ENCODE data around the gene MYH11.
"Not testable (repeated sequence)": the region's sequence is repeated elsewhere in the genome, so short reads cannot be mapped to it uniquely, and the experiment has no call there.

MYH11 gene

DNA sequence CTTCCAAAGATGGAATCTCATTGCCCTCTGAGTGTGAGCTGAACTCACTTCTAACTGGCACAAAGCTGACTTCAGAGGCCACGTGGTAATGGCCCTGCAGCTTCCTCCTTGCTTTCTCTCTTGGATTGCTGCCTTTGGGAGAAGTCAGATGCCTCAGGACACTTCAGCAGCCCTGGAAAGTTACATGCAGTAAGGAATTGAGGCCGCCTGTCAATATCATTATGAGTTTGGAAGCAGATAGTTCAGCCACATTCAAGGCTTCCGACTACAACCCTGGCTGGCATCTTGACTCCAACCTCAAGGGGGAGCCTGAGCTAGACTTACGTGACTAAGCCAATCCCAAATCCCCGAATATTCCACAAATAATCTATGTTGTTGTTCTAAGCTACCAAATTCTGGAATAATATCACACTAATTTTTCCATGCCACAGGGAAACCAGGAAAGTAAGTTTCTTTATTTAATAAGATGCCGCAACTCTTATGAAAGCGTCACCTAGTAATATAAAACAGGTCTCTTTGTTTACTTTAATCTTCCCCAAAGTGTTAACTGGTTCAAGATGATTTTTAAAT is 18.0 kb upstream of the MYH11 start:
- no peak for DNase-seq

DNA sequence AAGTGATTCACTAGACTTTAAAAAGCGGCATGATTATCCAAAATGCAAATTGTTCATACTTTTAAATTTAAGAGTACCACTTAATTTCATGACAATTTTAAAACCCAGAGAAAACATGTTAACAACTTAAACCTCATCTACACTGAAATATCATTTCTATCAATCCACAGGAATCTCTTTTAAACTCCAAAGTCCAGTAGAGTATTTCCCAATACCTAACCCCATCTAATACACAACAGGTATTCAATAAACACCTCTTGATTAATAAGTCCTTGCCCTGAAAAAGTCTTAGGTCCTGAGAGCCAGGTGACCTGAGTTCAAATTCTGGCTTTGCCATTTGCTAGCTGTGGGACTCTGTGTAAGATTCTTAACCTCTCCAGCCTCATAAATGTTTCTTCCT is 16.9 kb upstream of the MYH11 start:
- DNase-seq, result no peak

DNA sequence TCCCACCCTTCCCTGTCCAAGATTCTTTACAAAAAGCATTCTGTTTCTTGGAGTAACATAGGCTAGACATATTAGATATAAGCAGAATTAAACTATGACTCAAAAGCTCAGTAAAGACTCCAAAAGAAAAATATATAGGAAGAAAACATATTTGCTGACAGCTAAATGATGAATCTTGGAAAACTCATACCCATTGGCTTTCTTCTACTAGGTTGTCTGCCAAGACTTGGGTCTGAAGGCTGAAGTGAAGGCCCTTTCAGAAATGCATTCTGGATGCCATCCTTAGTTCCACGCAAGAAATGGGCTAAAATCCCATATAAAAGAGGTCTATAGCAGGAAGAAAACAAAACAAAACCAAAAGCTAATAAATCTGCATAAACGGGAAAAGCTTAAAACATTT is 16.5 kb upstream of the MYH11 start:
- DNase-seq, result no peak

DNA sequence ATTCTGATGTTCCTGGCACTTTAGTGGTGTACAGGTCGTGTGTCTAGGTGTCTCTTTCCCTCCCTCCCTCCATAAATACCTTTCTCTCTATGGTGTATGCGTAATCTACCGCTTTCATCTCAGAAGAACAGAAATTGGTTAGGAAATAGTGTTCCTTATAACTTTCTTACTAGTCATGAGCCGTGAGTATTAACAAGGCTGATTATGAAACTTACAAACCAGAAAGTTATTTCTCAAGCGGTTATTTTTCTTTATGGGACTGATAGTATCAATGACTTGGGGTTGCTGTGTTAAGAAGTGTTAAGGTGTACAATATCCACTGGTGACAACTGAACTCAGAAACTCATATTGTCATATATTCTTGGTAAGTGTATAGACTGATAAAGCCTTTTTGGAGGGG is 13.2 kb upstream of the MYH11 start:
- no peak for DNase-seq

DNA sequence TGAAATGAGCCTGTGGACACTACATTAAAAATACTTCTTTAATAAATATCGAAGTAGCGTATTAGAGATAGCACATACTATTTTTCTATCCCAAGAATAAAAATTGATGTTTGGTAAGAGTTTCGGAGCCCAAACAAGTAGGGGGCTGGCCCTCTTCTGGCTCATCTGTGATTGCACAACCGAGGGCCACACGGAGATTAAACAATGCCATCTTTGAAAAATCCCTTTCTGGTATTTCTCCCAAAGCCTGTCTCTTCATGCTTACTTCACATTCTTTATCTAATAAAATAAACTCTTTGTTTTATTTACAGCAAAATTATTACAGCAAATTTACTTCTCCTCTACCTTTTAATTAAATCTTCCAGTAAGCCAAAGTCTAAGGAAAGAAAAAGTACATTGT is 9.6 kb upstream of the MYH11 start:
- no peak for DNase-seq

DNA sequence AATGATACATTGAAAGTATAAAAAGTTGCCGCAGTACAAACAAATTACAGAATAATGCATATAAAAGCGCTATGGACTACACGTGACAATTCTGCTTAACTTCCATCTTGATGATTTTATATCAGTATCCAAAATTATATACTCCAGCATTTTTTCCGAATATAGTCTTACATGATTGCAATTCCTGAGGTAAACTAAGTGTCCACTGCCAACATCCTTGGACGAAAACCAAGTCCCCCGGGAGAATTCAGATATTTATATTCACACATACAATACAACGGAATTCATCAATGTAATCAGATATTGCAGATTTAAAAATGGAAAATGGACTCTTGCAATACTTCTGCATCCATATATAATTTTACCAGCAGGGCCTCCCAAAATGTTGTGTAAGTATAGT is 8.9 kb upstream of the MYH11 start:
- DNase-seq, result no peak

DNA sequence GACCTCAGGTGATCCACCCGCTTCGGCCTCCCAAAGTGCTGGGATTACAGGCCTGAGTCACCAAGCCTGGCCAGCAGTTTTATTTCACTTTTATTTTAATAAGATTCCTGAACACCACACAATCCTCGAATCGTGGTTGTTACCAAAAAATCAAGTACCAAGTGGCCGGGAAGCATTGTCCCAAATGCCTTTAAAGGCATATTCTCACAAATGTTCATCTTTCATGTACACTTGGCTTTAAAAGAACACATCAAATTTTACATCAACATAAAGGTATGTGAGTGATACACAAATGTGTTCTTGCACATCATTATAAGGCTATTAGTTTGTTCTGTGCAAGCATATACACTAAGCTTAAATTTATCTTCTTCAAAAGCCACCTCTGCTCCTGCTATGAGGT is 8.1 kb upstream of the MYH11 start:
- DNase-seq, result no peak

DNA sequence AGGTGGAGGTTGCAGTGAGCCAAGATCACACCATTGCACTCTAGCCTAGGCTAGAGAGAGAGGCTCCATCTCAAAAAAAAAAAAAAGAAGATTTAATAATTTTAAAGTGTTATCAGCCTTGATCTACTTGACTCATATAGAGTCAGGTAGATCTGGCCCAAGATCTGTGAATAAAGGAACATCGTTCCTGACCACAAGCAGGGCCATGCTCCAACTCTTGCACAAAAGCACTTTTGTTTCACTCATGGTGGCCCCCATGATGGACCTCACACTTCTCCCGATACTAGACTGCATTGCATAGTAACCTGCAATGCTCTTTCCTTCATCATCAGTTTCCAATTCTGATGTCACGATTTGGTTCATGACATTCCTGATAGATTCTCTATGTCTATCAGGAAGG is 5.2 kb upstream of the MYH11 start:
- DNase-seq, result no peak

DNA sequence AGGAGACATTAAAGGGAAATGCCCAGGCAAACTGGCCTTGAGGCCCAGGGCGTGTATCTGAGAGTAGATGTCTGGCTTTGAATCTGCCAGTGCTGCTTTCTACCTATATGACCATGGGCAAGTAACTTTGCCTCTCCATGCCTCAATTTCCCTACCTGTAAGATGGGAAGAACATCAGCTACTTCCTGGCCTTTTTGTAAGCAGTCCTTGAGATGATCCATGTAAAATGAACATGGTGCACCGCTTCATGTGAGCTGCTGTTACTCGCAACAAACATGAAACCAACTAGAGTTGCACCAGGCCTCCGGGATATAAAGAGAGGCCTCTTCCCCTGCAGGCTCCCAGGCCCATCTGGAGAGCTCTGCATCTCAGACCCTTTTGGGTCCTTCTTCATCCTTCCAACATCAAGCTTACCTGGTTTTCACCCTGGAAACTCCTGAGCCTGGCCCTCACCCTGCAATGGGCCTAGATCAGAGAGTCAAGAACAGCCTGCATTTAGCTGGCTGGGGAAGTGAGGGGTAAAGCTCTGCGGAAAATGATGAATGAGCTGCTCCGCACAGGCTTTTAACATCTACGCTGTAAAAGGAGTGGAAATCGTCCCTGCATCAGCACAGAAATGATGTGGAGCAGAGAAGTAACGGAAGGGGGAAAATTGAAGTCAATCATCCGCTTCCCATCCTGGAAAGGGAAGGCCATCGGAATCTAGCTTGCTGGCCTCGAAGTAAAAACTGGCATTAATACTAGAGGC is 2.3 kb upstream of the MYH11 start:
- DNase-seq, result no peak

DNA sequence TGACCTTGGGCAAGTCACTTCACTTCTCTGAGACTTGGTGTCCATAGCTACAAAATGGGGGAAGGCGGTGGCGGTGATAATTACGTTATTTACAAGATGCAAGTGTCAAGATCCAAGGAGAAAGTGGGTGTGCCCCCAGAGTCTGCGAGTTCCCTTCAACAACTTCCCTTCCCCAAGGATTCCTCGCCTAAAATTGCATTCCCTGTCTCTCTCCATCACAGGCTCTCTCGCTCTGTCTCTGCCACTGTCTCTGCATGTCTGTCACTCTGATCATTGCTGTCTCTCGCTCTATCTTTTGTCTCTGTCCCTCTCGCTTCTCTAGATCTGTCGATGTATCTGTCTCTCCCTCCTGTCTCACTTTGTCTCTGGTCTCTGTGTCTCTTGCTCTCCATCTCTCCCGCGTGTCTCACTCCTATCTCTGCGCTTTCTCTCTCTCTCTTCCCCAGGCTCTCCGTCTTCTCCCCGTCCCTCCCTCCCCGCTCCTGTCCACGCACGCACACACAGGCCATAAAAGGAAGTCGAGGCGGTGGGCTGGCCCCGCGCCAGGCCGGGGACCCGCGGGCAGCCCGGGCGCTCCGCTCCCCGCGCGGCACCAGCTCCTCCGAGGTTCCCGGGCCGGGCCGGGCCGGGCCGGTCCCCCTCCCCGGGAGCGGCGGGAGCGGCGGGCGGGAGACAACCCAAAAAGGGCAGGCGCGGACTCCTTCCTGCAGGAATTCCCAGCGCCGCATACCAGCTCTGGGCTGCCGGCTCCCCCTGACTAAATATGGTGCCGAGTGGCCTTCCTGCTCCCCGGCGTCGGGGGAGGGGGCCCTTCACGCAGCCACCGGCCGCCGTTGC is 1.1 kb upstream of the MYH11 start:
- DNase-seq, result no peak

DNA sequence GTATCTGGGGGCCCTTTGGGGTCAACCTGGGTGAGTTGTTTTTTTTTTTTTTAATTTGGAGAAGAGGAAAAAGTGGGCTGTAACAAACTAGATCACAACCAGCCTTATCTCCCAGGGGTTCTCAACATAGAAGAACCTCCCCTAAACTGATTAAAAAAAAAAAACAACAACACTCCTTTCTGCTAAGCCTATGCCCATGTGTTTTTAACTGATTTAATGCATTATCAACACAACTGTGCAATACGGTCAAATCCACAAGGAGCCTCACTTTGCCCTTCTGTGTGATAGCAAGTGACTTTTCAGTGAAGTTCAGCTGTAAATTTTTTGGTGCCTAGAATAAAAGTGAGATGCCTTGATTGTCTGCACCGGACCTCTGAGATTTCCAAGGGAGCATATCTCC is 646 bp downstream of the MYH11 start:
- no peak for DNase-seq

DNA sequence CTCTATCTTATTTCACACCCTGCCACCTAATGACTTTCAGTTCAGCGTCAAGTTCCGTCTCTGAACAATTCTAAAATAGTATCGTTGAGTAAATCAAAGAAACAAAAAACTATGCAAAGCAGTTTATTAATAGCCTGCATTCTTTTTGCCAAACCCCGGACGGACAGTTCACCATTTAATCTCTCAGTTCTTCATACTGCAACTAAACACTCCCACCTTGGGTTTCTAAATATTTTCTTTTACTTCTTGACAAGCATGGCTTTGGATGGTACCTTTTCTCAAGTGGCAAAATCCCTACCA is 1.2 kb downstream of the MYH11 start:
- DNase-seq, result no peak

DNA sequence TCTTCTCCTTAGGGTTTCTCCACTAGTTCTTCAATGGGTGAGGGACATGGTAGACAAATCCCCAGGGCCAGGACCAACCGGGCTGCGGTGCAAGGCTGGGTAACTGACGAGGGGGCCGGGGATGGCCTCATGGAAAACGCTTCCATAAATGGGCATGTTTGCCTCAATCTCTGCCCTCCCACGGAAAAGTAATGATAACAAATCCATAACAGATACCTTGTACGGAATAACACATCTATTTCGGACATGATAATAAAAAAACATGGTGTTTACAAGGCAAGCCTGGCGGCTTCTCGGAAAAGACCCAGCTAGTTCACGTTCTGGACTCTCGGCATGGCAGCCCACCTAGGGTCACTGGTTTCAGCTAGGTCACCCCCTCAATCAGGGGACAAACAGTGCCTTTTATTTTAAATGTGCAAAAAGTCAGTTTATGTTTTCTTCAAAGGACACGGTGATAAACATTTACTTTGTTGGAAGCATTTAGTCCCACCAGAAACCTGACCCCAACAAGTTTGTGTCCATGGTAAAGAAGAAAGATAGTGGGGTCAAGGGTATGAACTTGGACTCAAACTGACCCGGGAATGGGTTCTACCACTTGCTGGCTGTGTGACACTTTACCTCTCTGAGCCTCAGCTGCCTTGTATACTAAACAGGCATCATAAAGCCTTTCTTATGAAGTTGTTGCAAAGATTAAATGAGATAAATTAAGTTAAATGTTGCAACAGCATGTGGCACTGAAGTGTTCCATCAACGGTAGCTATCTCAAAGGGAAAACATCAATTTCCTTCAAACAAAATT is 1.7 kb downstream of the MYH11 start:
- no peak for DNase-seq

DNA sequence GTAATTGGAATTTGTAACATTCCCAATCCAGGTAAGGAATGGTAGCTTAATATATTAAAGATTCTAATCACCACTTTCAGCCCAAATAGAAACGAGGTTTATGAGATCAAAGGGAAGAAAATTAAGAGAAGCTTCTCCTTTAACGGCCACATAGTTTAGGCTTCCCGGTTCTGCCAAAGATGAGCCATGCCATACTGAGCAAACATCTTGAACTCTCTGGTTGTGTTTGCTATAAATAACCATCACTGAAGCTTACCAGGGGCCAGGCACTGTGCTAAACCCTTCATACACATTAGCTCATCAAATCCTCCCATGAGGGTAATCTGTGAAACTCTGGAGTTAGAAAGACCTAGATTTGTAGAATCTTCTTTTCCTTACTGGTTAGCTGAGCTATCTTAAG is 2.8 kb downstream of the MYH11 start:
- DNase-seq, result no peak

DNA sequence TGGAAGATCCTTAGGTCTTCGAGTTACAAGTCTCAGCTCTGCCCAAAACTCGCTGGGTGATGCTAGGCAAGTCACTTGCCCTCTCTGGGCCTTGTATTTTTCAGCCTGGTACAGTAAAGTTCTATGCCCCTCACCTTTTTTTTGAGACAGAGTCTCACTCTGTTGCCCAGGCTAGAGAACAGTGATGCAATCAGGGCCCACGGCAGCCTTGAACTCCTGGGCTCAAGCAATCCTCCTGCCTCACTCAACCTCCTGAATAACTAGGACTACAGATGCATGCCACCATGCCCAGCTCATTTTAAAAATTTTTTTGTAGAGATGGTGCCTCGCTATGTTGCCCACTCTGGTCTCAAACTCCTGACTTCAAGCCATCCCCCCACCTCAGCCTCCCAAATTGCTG is 3.8 kb downstream of the MYH11 start:
- DNase-seq, result no peak

DNA sequence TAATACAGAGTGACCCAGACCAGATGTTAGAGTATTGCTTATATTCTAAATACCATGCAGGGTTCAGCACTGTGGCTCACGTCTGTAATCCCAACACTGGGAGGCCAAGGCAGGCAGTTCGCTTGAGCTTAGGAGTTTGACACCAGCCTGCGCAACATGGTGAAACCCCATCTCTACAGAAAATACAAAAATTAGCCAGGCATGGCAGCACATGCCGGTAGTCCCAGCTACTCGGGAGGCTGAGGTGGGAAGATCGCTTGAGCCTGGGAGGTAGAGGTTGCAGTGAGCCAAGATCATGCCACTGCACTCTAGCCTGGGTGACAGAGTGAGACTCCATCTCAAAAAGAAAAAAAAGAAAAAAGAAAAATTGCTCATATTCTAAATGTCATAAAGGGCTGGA is 6.3 kb downstream of the MYH11 start:
- not testable (repeated sequence) for DNase-seq

DNA sequence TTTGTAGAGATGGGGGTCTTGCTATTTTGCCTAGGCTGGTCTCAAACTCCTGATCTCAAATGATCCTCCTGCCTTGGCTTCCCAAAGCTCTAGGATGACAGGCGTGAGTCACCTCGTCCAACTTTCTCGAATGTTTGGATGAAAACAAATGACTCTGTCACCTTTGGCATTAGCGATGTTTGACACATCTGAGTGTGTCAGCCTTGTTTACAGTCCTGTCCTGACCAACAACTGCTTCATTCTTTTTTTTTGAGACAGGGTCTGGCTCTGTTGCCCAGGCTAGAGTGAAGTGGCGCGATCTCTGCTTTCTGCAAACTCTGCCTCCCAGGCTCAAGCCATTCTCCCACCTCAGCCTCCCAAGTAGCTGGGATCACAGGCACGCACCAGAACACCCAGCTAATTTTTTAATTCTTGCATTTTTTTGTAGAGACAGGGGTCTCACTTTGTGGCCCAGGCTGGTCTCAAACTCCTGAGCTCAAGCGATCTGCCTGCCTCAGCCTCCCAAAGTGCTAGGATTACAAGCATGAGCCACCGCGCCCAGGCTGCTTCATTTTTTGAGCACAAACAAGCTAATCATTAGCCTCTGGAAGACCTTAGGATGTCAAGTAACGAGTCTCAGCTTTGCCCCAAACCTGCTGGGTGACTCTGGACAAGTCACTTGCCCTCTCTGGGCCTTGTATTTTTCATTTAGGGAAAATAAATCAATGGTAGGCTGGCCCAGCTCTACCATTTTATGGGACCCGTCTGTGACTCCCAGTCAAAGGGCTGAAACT is 7.4 kb downstream of the MYH11 start:
- DNase-seq, result no peak

DNA sequence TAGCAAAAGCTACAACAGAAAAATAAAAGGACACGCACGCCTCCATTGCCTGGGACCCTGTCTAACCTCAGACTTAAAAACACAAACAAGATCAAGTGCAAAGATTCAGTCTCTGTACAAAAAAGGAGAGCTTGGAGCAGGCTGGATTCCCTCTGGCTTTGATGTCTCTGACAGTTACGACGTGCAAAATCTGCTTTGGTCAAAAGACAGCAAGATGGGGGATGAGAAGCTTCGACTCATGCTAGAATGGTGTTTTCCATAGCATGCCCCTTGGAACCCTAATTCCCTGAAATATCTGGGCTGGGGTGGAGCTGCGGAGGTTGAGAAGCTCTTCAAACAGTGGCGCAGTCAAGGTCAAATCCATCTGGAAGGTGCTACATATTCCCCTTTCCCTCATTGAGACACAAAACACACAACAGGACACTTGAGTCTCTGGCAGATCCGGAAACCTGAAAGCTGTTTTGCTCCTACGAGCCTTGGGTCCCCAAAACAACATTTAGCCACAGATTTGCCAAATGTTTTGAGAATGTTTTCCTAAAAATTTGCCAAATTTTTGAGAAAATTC is 9.1 kb downstream of the MYH11 start:
- no peak for DNase-seq

DNA sequence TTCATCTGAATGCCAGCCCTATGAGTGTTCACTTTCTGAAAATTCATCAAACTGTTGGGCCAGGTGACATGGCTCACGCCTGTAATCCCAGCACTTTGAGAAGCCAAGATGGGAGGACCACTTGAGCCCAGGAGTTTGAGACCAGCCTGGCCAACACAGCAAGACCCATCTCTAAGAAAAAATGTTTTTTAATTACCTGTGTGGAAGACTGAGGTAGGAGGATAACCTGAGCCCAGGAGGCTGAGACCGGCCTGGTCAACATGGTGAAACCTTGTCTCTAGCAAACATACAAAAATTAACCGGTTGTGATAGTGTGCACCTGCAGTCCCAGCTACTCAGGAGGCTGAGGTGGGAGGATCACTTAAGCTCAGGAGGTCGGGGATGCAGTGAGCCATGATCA is 10.3 kb downstream of the MYH11 start:
- DNase-seq, result no peak

DNA sequence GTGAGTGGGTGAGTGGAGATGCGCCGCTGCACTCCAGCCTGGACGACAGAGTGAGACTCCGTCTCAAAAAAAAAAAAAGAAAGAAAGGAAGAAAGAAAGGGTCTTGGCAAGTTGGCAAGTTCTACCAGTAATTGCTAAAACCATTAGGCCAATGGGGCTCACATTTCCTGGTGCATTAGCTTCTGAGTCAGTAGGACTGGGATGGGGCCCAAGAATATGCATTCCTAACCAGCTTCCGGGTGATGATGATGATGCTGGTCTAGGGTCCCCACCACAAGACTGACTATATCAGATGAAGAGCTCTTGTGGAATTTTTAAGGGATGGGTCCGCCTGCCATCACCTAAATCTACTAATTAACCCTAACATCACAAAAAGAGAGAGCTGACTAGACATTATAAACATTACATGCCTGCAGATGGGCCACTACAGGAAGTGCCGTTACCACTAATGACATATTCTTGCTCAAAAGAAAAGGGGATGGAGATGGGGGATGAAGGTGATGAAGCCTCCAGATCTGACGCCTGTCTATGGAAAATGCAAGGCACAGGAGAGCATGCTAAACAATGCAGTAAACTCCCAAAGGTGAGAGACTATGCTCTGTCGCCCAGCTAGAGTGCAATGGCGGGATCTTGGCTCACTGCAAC is 13.1 kb downstream of the MYH11 start:
- DNase-seq, result no peak

DNA sequence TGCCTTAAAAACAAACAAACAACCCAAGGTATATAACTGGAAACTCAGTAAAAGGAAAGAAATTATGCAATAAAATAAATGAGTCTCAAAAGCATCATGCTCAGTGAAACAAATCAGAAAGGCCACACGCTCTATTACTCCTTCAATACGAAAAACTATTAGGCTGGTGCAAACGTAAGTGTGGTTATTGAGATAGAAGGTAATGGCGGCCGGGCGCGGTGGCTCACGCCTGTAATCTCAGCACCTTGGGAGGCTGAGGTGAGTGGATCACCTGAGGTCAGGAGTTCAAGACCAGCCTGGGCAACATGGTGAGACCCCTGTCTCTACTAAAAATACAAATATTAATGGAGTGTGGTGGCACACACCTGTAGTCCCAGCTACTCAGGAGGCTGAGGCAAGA is 17.6 kb downstream of the MYH11 start:
- DNase-seq, result not testable (repeated sequence)

DNA sequence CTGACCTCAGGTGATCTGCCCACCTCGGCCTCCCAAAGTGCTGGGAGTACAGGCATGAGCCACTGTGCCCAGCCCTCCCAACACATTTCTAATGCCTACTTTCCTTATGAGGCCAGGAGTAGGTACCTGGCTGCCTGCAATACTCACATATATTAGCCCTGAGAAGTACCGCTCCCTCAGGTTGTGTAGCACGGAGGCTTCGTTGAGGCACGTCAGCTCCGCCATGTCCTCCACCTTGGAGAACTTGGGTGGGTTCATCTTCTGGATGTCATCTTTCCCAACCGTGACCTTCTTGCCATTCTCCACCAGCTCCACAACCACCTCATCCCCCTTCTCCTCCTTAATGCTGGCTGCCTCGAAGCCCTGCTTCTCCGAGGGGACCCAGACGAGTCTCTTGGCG is 19.1 kb downstream of the MYH11 start:
- no peak for DNase-seq

Measured in NCI-H1048 (cell line).